Upper lobe of left lung (tissue), 4 donors: ENCODE data around the gene TMEM95.

Experiments used
- EP300 ChIP-seq, 4 donors: sonication (generic); formaldehyde crosslinking; IDR thresholded peaks; one replicate each; pipeline ENCODE4 v1.5.1; 2017; ENCODE audit warnings: antibody characterized with exemption in 4 of 4, control low read depth in 2 of 4
- POLR2A ChIP-seq, 4 donors: fragments of 450-650 bp; IDR thresholded peaks; one replicate each; pipeline ENCODE4 v1.5.1; 2016 to 2017; ENCODE audit warnings: antibody characterized with exemption in 4 of 4, mild to moderate bottlenecking in 2 of 4
- TF ChIP-seq, protein P1 (sequence below), 6 experiments: fragments of 450-650 bp in 4 of 6; fragments of 200-600 bp in 2 of 6; sonication (generic) in 2 of 6; IDR thresholded peaks; one replicate each; pipeline ENCODE4 v1.5.1; 2016 to 2019; ENCODE audit warnings: antibody characterized with exemption in 6 of 6

DNA sequence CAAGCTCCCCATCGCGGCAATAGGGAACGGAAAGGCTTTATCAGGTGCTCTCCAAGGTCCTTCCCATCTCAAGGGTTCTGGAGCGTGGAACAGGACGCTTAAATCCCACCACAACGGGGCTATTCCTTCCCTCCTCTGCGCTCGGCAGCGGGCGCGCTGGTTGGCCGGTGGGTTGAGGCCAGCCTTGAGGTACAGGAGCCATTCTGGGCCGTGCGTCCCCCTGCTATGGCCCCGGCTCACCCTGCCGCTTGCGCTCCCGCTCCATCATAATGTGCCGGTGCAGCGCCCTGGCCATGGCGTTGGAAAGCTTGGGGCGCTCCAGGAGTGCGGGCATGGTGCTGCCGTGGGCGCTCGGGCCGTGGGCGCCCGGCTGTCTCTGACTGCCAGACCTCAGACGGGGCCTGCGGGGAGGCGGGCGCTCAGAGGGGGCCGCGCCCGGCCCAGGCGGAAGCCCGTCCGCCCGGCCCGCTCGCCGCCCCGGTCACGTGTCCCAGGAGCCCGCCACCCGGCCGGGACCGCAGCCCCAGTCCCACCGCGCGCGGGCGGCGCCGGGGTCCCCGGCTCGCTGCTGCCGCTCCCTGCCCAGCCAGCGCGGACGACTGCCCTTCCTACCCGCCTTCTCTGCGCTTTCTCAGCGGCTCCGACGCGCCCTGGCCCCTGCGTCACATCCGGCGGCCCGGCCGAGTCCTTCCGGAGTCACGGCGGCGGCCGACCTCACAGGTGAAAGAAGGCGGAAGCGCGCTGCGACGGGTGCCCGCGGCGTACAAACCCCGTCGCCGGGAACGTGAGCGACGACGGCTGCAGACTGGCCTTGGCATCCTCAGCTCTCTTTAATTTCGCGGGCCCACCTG, 40.0 kb upstream of the TMEM95 start, which contains the start of gene GPS2:
- TF ChIP-seq, protein P1, sequence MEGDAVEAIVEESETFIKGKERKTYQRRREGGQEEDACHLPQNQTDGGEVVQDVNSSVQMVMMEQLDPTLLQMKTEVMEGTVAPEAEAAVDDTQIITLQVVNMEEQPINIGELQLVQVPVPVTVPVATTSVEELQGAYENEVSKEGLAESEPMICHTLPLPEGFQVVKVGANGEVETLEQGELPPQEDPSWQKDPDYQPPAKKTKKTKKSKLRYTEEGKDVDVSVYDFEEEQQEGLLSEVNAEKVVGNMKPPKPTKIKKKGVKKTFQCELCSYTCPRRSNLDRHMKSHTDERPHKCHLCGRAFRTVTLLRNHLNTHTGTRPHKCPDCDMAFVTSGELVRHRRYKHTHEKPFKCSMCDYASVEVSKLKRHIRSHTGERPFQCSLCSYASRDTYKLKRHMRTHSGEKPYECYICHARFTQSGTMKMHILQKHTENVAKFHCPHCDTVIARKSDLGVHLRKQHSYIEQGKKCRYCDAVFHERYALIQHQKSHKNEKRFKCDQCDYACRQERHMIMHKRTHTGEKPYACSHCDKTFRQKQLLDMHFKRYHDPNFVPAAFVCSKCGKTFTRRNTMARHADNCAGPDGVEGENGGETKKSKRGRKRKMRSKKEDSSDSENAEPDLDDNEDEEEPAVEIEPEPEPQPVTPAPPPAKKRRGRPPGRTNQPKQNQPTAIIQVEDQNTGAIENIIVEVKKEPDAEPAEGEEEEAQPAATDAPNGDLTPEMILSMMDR (IDR thresholded peaks at IDR 0.05) = peak in 3 of 6 experiments; percentile 4 to 30 (median 27)
- TF ChIP-seq POLR2A (IDR thresholded peaks at IDR 0.05) = peak in 3 of 4 donors; percentile 43 to 93 (median 65)
- TF ChIP-seq EP300 (IDR thresholded peaks at IDR 0.05) = peak in 1 of 4 donors; percentile 78
